GM19452 (cell line): ENCODE measurements around the gene CHRNA4.
"Not testable (repeated sequence)": the region's sequence is repeated elsewhere in the genome, so short reads cannot be mapped to it uniquely, and the experiment has no call there.

Experiments
- ATAC-seq: cut with Tn5 transposase; IDR thresholded peaks from one replicate; pipeline ENCODE4 v1.9.1; 2021; ENCODE audit not compliant: unreplicated experiment

The CHRNA4 gene

DNA sequence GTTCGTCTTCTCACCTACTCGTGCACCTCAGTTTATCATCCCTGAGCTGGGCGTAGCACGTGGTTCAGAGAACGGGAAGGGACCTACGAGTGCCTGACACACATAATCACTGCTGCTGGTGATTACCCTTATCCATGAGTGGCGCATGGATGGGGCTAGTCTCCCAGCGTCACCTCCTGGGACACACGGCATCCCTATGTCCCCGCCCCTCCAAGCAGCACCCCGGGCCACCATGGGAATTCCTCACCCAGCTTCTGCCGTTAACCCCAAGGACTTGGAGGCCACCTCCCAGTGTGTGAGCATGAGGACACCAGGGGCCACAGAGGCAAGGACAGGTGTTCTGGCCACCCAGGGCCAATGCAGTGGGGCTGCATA is 9.8 kb downstream of the CHRNA4 start:
- ATAC-seq: no peak

DNA sequence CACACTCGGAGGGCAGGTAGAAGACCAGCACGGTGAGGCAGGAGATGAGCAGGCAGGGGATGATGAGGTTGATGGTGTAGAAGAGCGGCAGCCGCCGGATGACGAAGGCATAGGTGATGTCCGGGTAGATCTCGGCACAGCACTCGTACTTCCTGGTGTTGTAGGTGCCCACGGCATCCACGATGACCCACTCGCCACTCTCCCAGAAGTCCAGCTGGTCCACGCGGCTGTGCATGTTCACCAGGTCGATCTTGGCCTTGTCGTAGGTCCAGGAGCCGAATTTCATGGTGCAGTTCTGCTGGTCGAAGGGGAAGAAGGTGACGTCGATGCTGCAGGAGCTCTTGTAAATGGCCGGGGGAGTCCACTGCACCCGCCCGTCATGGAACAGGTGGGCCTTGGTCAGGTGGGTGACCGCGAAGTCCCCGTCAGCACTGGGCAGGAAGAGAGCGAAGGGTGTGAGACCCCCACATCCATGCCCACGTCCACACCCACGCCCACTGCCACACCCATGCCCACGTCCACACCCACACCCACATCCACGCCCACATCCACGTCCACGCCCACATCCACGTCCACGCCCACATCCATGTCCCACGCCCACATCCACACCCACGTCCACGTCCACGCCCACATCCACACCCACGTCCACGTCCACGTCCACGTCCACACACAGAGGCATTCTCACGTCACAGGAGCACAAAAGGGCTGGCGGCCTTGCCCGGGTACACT is 10.4 kb downstream of the CHRNA4 start:
- ATAC-seq: no peak

GRCh38 chr20:63350196-63350595 is 11.0 kb downstream of the CHRNA4 start:
- no peak for ATAC-seq

DNA sequence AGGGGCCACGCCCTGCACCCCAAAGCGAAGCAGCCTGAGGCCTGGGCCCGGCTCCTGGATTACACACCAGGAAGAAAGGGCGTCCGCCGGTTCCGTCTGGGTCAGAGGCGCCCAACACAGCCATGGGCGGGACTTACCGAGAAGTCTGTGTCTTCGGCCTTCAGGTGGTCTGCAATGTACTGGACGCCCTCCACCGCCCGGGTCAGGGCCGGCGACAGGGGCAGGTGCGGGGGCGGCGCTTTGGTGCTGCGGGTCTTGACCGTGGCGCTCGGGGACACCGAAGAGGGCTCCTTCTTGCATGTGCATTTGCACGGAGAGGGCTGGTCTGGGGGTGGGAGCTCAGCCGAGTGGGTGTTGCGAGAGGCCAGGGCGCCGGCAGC is 11.6 kb downstream of the CHRNA4 start:
- ATAC-seq: no peak

DNA sequence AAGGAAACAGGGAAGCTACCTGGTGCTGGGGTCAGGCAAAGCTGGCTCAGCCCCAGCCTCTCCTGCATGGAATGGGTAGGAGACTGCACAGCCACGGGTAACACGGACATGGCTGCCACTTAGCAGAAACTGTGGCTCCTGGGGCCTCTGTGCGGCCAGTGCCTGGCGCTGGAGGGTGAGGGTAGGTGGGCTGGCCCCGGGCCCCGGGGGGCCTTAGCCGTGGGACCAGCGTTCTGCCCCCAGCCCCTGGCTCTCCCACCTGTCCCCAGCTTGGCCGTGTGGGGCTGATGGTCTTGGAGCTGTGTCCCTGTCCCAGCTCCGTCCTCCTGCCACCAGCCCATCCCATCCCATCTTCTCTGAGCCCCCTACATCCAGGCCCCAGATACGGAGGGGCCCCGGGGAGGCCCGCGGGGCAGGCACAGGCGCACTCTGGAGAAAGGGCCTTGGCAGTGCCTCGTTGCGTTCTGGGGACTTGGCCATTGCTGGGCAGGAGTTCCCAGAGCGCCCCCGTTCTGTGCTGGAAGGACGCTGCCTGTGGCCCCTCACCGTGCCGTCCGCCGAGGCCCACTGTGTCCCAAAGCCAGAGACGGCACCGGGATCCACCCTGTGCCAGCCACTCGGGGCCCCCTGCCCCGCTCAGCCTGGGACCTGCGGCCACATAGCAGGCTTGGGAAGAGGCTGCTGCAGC is 12.2 kb downstream of the CHRNA4 start:
- no peak for ATAC-seq

DNA sequence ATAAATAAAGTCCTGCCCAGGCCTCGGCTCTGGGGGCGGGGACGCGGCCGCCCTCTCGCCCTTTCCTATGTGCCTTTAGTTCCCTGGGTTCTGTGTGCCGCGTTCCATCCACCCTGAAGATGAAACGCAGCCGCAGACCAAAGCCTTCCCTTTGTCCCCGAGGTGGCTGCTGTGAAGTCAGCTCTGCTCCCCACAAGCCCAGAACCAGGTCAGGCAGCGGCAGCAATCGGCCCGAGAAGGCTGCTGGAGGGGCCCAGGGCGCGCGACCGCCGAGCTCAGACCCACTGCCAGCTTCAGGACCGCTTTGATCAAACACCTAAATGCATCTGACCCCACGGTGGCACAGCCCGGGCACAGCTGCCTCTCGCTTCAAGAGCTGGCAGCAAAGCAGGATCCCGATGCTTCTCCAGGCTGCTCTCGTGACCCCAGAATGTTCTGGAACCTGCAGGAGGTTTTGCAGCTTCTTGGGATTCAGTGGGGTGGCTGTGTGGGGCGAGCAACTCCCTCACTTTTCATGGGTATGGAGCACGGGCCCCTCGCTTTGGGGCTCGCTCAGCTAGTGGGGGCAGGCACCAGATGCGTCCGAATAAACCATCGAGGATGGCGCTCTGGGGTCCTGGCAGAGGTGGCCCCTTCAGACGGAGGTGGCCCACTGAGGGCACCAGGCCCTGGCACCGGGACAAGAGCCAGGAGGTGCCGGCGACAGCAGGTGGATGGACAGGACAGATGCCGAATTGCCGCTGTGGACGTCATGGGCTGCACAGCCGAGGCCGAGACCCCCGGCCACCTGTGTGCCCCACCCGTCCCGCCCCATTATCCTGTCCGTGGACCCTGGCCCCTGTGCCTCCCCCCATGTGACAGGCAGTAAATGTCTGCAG is 13.0 kb downstream of the CHRNA4 start:
- no peak for ATAC-seq

GRCh38 chr20:63347081-63347741 is 13.9 kb downstream of the CHRNA4 start:
- no peak for ATAC-seq

DNA sequence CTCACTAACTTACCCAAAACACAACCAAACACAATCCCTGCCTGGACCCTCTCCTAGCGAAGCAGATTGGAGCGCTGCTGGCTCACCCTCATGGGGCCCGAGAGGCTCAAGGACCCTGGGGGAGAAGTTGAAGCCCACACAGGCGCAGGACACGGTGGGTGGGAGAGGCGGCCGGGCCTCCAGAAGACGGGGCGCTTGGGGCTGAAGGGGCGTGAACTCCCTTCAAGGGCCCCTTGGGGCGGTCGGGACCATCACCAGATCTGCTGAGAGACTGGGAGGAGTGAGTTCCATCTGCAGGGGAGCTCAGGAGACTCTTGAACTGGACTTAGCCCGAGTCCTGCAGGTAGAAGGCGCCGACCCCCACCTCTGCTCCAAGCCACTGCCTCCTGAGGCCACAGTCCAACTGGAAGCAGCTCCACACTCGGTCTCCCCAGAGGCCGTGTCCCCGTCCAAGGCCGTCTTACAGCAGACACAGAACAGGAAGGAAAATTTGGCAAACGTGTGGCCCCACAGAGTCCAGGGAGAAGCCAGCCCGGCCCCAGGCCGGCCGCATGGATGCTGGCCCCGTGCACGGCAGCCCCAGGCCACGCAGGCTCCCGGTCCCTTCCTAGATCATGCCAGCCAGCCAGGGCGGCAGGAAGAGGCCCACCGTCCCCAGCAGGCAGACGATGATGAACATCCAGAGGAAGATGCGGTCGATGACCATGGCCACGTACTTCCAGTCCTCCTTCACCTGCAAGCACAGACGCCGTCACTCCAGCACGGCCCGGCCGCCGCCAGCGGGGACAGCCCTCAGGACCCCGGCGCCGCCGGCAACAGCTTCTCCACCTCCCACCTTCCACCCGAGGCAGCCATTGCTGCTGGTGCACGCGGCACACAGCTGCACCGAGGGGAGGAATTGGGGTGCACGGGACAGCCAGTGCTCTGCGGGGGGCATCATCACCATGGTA is 14.7 kb downstream of the CHRNA4 start:
- ATAC-seq: no peak

DNA sequence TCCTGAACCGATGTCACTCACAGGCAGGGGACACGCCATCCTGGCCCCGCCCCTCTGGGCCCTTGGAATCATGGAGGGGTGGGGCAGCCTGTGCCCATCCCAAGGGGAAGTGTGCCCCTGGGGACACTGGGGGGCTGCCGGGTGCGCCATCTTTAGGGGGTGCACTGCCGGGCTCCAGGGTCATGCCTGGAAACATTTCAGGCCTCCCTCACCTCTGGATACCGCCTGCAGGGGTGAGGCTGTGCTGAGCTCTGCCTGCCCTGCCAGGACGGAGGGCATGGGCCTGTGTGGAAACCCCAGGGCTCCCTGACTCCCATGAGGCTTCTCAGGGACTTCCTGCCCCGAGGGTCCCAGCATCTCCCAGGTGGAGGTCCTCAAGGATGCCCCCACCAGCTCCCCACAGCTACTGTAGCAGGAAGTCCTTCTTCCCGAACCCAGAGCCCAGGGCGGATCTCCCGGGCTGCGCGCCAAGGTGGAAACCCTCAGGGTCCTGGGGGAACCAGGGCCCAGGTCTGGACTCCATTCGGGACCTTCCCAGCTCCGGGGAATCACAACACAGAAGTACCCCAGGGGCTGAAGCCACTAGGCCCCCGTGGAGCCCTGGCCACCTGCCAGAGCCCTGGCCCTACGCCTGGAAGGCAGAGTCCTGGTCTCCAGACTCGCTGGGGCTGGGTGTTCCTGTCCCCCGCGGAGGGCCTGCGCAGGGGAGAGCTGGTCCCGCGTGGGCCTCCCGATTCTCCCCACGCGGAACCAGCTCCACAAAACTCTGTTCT is 15.6 kb downstream of the CHRNA4 start:
- ATAC-seq: no peak

DNA sequence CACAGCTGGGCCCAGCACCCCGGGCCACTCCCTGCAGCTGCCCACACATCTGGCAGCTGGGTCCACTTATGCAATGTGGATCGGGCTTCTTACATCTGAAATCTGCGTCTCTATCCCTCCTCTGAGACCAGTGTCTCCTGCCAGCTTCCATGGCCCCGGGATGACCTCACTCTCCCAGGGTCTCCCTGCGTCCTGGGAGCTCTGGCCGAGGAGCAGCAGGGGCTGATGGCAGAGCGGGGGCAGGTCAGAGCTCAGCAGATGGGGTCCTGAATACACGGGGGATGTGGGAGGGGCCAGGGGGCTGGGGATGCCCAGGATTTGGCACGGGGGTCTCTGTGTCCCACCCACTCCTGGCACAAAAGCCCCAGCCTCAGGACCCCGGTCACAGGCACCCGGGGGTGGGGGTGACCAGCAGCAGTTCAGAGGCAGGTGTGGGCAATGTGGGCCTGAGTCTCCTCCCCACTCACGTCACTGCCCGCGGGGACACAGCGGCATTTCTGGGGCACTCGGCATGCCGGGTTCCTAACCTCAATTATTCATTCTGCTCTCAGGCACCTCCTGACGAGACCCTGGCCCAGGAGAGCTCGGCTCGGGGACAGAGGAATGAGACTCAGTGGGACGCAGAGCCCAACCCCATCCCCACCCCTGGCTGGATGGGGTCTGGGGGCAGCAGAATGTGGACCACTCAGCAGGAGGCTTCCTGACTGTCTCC is 16.4 kb downstream of the CHRNA4 start:
- ATAC-seq: no peak

DNA sequence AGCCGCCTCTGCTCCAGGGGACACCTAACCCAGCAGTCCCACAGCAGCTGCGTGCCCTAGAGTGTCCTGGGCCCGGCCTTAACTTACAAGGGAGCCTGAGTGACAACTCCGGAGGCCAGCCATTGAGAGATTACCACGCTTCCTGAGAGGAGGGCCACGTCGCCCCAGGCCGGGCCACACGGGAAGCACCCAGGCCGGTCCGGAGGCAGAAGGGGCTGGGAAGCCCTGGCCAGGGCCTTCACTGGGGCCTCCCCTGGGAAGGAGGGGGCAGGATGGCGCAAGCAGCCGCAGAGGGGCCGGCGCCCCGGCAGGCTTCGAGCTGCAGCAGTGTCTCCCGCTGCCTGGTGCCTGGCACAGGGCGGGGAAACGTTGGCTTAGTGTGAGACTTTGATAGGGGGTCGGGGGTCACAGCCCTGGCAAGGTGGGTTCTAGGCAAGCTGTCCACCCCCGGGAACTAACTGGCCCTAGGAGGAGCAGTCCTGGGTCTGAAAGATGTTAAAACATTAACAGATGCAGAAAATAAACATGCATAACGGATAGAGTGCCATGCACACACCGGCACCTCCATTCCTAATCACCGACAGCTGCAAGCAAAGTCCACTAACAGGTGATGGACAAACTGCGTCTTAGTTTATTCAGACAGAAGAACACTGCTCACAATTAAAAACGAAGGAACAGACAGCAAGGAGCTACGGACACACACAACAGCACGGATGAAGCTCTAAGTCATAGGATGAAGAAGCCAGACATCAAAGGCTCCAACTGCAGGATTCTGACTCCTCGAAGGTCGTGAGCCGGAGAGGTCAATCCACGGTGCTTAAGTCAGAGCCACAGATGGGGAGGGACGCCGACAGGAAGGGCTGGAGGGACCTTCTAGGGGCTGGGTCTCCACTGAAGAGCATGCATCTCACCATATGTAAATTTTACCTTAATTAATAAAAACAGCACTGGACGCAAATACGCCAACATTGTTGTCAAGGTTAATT is 17.4 kb downstream of the CHRNA4 start:
- no peak for ATAC-seq

- ATAC-seq: no peak
Observed at GRCh38 chr20:63342561-63343459, 18.3 kb downstream of the CHRNA4 start.

DNA sequence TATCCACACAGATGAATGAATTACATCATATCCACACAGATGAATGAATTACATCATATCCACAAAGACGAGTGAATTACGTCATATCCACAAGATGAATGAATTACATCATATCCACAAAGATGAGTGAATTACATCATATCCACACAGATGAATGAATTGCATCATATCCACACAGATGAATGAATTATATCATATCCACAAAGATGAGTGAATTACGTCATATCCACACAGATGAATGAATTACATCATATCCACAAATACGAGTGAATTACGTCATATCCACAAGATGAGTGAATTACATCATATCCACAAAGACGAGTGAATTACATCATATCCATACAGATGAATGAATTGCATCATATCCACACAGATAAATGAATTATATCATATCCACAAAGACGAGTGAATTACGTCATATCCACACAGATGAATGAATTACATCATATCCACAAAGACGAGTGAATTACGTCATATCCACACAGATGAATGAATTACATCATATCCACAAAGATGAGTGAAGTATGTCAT is 20.9 kb downstream of the CHRNA4 start:
- ATAC-seq: not testable (repeated sequence)

GRCh38 chr20:63339154-63340094 is 21.7 kb downstream of the CHRNA4 start:
- ATAC-seq: not testable (repeated sequence)

- no peak for ATAC-seq
Observed at GRCh38 chr20:63337786-63338420, 23.2 kb downstream of the CHRNA4 start.
